Adrenal gland (tissue), 5 donors: ENCODE measurements around the gene DCLK2.

Source experiments
- CTCF ChIP-seq, 6 experiments: fragments of 450-650 bp in 4 of 6; fragments of 200-600 bp in 2 of 6; sonication (generic) in 1 of 6; IDR thresholded peaks; 1 replicate in 5 of 6; 2 replicates in 1 of 6; pipeline versions ENCODE4 v1.5.1 to v1.8.0; 2016 to 2021; ENCODE audit warnings: antibody characterized with exemption in 6 of 6, mild to moderate bottlenecking in 2 of 6, moderate library complexity in 1 of 6
- POLR2A ChIP-seq, 2 donors: fragments of 450-650 bp; IDR thresholded peaks; one replicate each; pipeline ENCODE4 v1.6.1; 2017; ENCODE audit warnings: antibody characterized with exemption in 2 of 2, mild to moderate bottlenecking in 2 of 2, moderate library complexity in 1 of 2
- donor health status: DM: no; HTN: no; CAD: no.

- TF ChIP-seq POLR2A (IDR thresholded peaks at IDR 0.05) (no peak), CTCF (IDR thresholded peaks at IDR 0.05) (no peak)
Observed at GRCh38 chr4:150235808-150236271, 157.6 kb downstream of the DCLK2 start.
